HepG2 (cell line): Measurements from ENCODE around the gene IP6K3. TPM values are rescaled to one million over a fixed set of nuclear protein-coding genes. Genes with fewer than 3 reads are reported as not detected.

ENCODE experiments used
- ATAC-seq: fragments of 200-7000 bp; cut with Tn5 transposase; 3 replicates; pipeline ENCODE4 v1.9.1; 2020; ENCODE audit warnings: mild to moderate bottlenecking, moderate library complexity
- BruUV-seq: library from RNA; stranded (reverse); fragments of 400-500 nt; replicated peaks from 2 replicates; lab custom pipeline; 2021; lab: Mats Ljungman, UMichigan
- CTCF ChIA-PET: fragments of 300-600 bp; formaldehyde crosslinking; extraction: SDS; loops from one replicate; lab custom pipeline; 2021; ENCODE audit warnings: low total read pairs, inconsistent platforms, low intra/inter-chr PET ratio; lab: Yijun Ruan, JAX
- POLR2A ChIA-PET: fragments of 350-600 bp; sonication (Branson Sonifier 250); formaldehyde crosslinking; loops from one replicate; lab custom pipeline; 2020; ENCODE audit warnings: antibody characterized with exemption, inconsistent platforms; lab: Yijun Ruan, JAX
- DNase-seq: peaks from one replicate; pipeline ENCODE4 v3.0.0-alpha.2; 2015; ENCODE audit warnings: low spot score
- FAIRE-seq: peaks from 3 replicates; lab custom pipeline; 2011; peaks lifted over from hg19 to GRCh38; lab: Jason Lieb, UNC
- H2AFZ ChIP-seq: one replicate; pipeline ENCODE4 v1.6.1; 2011; ENCODE audit warnings: low read length, inconsistent platforms
- H3K27ac ChIP-seq: fragments of 300-600 bp; 3 replicates; pipeline ENCODE4 v1.8.0; 2011; ENCODE audit warnings: mixed run types, mild to moderate bottlenecking, mixed read lengths, low read length, inconsistent platforms; ENCODE audit not compliant: insufficient read depth; ENCODE audit errors: extremely low read length
- H3K27me3 ChIP-seq, 2 experiments: fragments of 200-600 bp in 1 of 2; 2 replicates in 1 of 2; 3 replicates in 1 of 2; pipeline versions ENCODE4 v1.6.0 to v1.8.0; 2011; ENCODE audit warnings: low read length in 2 of 2, mild to moderate bottlenecking in 2 of 2, moderate library complexity in 2 of 2, inconsistent platforms in 1 of 2; ENCODE audit not compliant: insufficient read depth in 2 of 2, control insufficient read depth in 1 of 2
- H3K36me3 ChIP-seq, 2 experiments: fragments of 200-600 bp in 1 of 2; replicated peaks in 1 of 2; 2 replicates in 1 of 2; 3 replicates in 1 of 2; pipeline versions ENCODE4 v1.5.1 to v1.8.0; 2011; ENCODE audit warnings: low read length in 2 of 2, inconsistent platforms in 1 of 2; ENCODE audit not compliant: insufficient read depth in 2 of 2, control insufficient read depth in 1 of 2
- H3K4me1 ChIP-seq: 2 replicates; pipeline ENCODE4 v1.5.1; 2012; ENCODE audit warnings: low read length, inconsistent platforms; ENCODE audit not compliant: insufficient read depth
- H3K4me2 ChIP-seq: 2 replicates; pipeline ENCODE4 v1.6.0; 2011; ENCODE audit warnings: low read depth, low read length, inconsistent platforms
- H3K4me3 ChIP-seq, 3 experiments: fragments of 200-600 bp in 1 of 3; sonication (generic), shearing (Covaris generic) in 1 of 3; replicated peaks in 1 of 3; 2 replicates each; pipeline ENCODE4 v1.5.1; 2011 to 2016; ENCODE audit warnings: low read length in 3 of 3, inconsistent platforms in 2 of 3, low read depth in 2 of 3, mild to moderate bottlenecking in 2 of 3, control low read depth in 1 of 3, mixed read lengths in 1 of 3; ENCODE audit not compliant: insufficient read depth in 1 of 3
- H3K79me2 ChIP-seq: one replicate; pipeline ENCODE4 v1.6.1; 2011; ENCODE audit warnings: low read length, inconsistent platforms; ENCODE audit not compliant: insufficient read depth
- H3K9ac ChIP-seq: 2 replicates; pipeline ENCODE4 v1.6.0; 2011; ENCODE audit warnings: mild to moderate bottlenecking, low read depth, low read length, inconsistent platforms; ENCODE audit not compliant: insufficient read depth
- H3K9me3 ChIP-seq: 2 replicates; pipeline ENCODE4 v1.5.1; 2012; ENCODE audit warnings: mild to moderate bottlenecking, low read length
- H4K20me1 ChIP-seq: 2 replicates; pipeline ENCODE4 v1.6.0; 2011; ENCODE audit warnings: inconsistent platforms, mild to moderate bottlenecking, low read length, moderate library complexity; ENCODE audit not compliant: insufficient read depth
- AGO2 ChIP-seq: fragments of 200-400 bp; formaldehyde crosslinking; optimal IDR thresholded peaks from 2 replicates; pipeline ENCODE3; 2017; ENCODE audit warnings: mild to moderate bottlenecking, low read depth, low read length, moderate library complexity
- CREB1 ChIP-seq, 2 experiments: fragments of 450-650 bp in 1 of 2; IDR thresholded peaks; 2 replicates each; pipeline ENCODE4 v1.6.1; 2016 to 2017; ENCODE audit warnings: control low read depth in 1 of 2, mild to moderate bottlenecking in 1 of 2, missing compliant biosample characterization in 1 of 2, missing genetic modification characterization in 1 of 2
- NKX3-1 ChIP-seq: sonication (generic); formaldehyde crosslinking; IDR thresholded peaks from 2 replicates; pipeline ENCODE4 v1.5.0; 2020; ENCODE audit warnings: missing genetic modification reagents
- PLRG1 ChIP-seq: fragments of 450-650 bp; conservative IDR thresholded peaks from 2 replicates; pipeline ENCODE4 v1.6.1; 2016
- POLR2G ChIP-seq: fragments of 200-400 bp; formaldehyde crosslinking; IDR thresholded peaks from 2 replicates; pipeline ENCODE4 v1.6.1; 2018; ENCODE audit warnings: mild to moderate bottlenecking, low read depth, low read length, moderate library complexity
- ZFX ChIP-seq: sonication (generic); formaldehyde crosslinking; IDR thresholded peaks from 2 replicates; pipeline ENCODE4 v1.4.0; 2020; ENCODE audit warnings: mild to moderate bottlenecking, low read depth, missing genetic modification reagents, moderate library complexity
- ZNF761 ChIP-seq: sonication (generic); formaldehyde crosslinking; conservative IDR thresholded peaks from 2 replicates; pipeline ENCODE4 v1.4.0; 2020; ENCODE audit warnings: mild to moderate bottlenecking, missing genetic modification reagents
- WGBS: methylation state at CpG from one replicate; pipeline ENCODE4 v1.1.6; 2017; ENCODE audit warnings: low lambda C conversion rate; 5-methylcytosine and 5-hydroxymethylcytosine counted together
- in situ Hi-C: cut with HindIII; loops from 2 replicates; pipeline ENCODE4 v1.10.0; 2017; ENCODE audit warnings: low pct_unique_long_range_greater_than_20kb; ENCODE audit not compliant: extremely low pct_ligation_motif_present
- intact Hi-C: fragments of 100-400 bp; cut with micrococcal nuclease; formaldehyde crosslinking; loops from one replicate; pipeline ENCODE4 v1.10.0; 2022; ENCODE audit not compliant: unreplicated experiment
- polyA plus RNA-seq, 8 experiments: library from polyadenylated mRNA; depleted of rRNA in 3 of 8; stranded (reverse) in 7 of 8; unstranded in 1 of 8; fragments of >200 nt; fragmentation: Illumina TruSeq in 4 of 8; extraction: Trizol in 4 of 8; gene quantifications; 2 replicates each; pipeline versions ENCODE4 v1.2.1 to v1.2.3, GENCODE V29; 2011 to 2016; ENCODE audit warnings: low read depth in 4 of 8, missing spikeins in 1 of 8, mixed read lengths in 1 of 8; ENCODE audit not compliant: insufficient read depth in 1 of 8
- total RNA-seq, 5 experiments: library from RNA; depleted of rRNA; stranded (reverse); fragments of >200 nt; fragmentation: Illumina TruSeq; extraction: Trizol; gene quantifications; 2 replicates each; pipeline ENCODE4 v1.2.3, GENCODE V29; 2016; ENCODE audit warnings: low read depth in 1 of 5

The IP6K3 gene
- total and polyA plus RNA-seq, 2 of the 13 experiments (the other 11 are each of a cell fraction or from before 2014, with no cell fraction given): 0.11 to 0.18 TPM

DNA sequence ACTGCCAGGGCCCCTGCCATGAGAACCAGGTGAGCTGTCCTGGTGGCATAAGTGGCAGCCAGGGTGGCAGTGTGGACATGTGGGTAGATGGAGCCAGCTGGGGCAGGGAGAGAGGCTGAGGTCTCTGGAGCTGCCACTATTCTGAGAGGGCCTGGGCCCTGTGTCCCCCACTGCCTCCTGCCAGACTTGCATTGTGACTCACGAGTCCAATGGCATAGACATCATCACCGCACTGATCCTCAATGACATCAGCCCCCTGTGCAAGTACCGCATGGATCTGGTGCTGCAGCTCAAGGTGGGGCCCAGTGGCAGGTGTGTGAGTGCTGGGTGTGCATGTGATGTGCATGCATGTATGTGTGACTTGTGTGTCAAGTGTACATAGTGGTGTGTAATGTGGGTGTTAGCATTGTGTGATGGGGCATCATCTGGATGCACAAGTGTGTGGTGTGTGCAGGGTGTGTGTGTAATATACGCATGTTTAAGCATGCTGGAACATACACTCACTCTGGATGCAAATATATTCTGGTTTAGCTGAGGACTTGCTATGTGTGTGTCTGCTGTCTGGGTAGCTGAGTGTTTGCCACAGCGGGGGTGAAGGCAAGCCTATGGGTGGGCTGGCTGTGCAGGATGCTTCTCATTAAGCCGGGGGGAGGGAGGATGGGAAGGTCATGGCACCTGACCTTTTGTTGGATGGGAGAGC is 60.3 kb downstream of the IP6K3 start:
- Histone ChIP-seq H4K20me1 (no peaks in the 10 kb centered on the region; the same call in 1 of the 2 replicates), H2AFZ (no peak overlapping the region), H3K36me3 (peaks cover 7 to 37% of the 10 kb centered on the region in 2 experiments; a peak in 2 of 5 replicates), H3K27ac (no peak overlapping the region), H3K27me3 (no peaks in the 10 kb centered on the region), H3K79me2 (no peaks in the 10 kb centered on the region), H3K4me1 (no peaks in the 10 kb centered on the region), H3K9ac (no peak overlapping the region), H3K4me3 (no peak overlapping the region), H3K4me2 (no peak overlapping the region), H3K9me3 (no peaks in the 10 kb centered on the region)
- no peak for ATAC-seq
- no TSS peak for BruUV-seq
- no peak for DNase-seq
- CTCF ChIA-PET: no interaction called here
- POLR2A ChIA-PET: no interaction called here
- no peak for FAIRE-seq
- no peak for TF ChIP-seq AGO2
- 0 out of 2 replicates have a peak, but pooled peaks have one; percentile 23 for TF ChIP-seq POLR2G
- TF ChIP-seq CREB1 (IDR thresholded peaks at IDR 0.05): peak; percentile 21; the same call in 1 of the 2 replicates
- no peak for TF ChIP-seq CREB1 (CRISPR knock-in tag; IDR thresholded peaks at IDR 0.05)
- no peak for TF ChIP-seq NKX3-1 (CRISPR knock-in tag)
- whole genome bisulfite sequencing: 83% methylated on average over 6 of the region's 6 CpGs
- intact Hi-C loops (no loop called here), in situ Hi-C loops (no loop called here)

DNA sequence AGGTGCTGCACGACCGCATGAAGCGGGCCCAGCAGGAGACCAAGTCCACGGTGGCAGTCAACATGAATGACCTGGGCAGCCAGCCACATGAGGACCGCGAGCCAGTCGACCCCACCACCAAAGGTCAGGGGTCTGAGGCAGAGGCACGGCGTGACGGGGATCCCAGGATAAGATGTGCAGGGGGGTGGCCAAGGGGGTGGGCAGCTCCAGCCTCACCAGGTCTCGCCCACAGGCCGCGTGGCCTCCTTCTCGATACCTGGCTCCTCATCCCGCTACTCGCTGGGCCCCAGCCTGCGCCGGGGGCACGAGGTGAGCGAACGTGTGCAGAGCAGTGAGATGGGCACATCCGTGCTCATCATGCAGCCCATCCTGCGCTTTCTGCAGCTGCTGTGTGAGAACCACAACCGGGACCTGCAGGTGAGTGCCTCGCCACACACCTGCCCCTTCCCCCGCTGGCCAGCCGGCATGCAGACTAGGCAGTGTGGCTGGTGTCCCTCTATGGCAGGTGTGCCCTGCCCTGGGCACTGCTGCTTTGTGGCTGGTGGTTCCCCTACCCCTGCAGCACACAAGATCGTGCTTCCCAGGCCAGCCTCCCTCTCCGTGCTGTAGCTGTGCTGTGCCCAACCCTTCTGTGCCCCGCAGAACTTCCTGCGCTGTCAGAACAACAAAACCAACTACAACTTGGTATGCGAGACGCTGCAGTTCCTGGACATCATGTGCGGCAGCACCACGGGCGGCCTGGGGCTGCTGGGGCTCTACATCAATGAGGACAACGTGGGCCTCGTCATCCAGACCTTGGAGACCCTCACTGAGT is 61.1 kb downstream of the IP6K3 start:
- H3K36me3 ChIP-seq: peaks cover 5 to 31% of the 10 kb centered on the region in 2 experiments; a peak in 2 of 5 replicates
- WGBS: 89% methylated on average over 36 of the region's 38 CpGs
- H3K4me1 ChIP-seq: no peaks in the 10 kb centered on the region
- ATAC-seq: no peak
- FAIRE-seq: no peak
- no peaks in the 10 kb centered on the region; the same call in 1 of the 2 replicates for H4K20me1 ChIP-seq
- ChIA-PET POLR2A (no interaction called here), CTCF (no interaction called here)
- BruUV-seq: no TSS peak
- H3K27me3 ChIP-seq: no peaks in the 10 kb centered on the region
- no peak for DNase-seq
- H3K4me2 ChIP-seq: no peak overlapping the region
- in situ Hi-C loops: no loop called here
- H2AFZ ChIP-seq: no peak overlapping the region
- H3K4me3 ChIP-seq: no peak overlapping the region
- no peak for TF ChIP-seq PLRG1
- no peak for TF ChIP-seq ZNF761 (CRISPR knock-in tag)
- 0 out of 2 replicates have a peak, but pooled peaks have one; percentile 0 for TF ChIP-seq ZFX (CRISPR knock-in tag)
- TF ChIP-seq, all 625 proteins: peak for 1
- Histone ChIP-seq H3K27ac (no peak overlapping the region), H3K9me3 (no peaks in the 10 kb centered on the region), H3K79me2 (no peaks in the 10 kb centered on the region), H3K9ac (no peak overlapping the region)
- intact Hi-C loops: no loop called here
